Measurements from ENCODE around the gene UNC13C. TPM values are rescaled to one million over a fixed set of nuclear protein-coding genes. Genes with fewer than 3 reads are reported as not detected.
"Not testable (repeated sequence)": the region's sequence is repeated elsewhere in the genome, so short reads cannot be mapped to it uniquely, and the experiment has no call there.

Gene UNC13C
- polyA plus RNA-seq (2013, experiment 1 of 2), result 0.37 TPM
- 0.15 TPM for polyA plus RNA-seq (2013, experiment 2 of 2)

- Histone ChIP-seq H3K36me3 (ENCODE audit: control insufficient read depth, insufficient read depth, low read length) (no peaks in the 10 kb centered on the region), H3K4me1 (ENCODE audit: control insufficient read depth, insufficient read depth, low read length, poor library complexity, severe bottlenecking) (peaks cover 3% of the 10 kb centered on the region), H3K27ac (ENCODE audit: low read depth, low read length, severe bottlenecking) (no peak within 1 kb of the TSS), H3K4me3 (ENCODE audit: extremely low read depth, insufficient read depth, low read length, poor library complexity, severe bottlenecking) (peak within 1 kb of the TSS; percentile 21), H3K9me3 (ENCODE audit: control insufficient read depth, low read length) (no peaks in the 10 kb centered on the region)
- 3% methylated on average over 23 to 29 of the region's 30 CpGs for WGBS, 2 experiments (ENCODE audit: insufficient coverage in 2 of 2)
Measured at GRCh38 chr15:53978253-53978906, at the start of gene UNC13C. Gene UNC13C, plus strand, starts transcription at chr15:53978441. Its CDS starts 34,463 bp downstream, at chr15:54012904.

- Histone ChIP-seq H3K27ac (ENCODE audit: low read depth, low read length, severe bottlenecking) (no peak overlapping the region), H3K4me1 (ENCODE audit: control insufficient read depth, insufficient read depth, low read length, poor library complexity, severe bottlenecking) (no peaks in the 10 kb centered on the region), H3K36me3 (ENCODE audit: control insufficient read depth, insufficient read depth, low read length) (no peaks in the 10 kb centered on the region), H3K4me3 (ENCODE audit: extremely low read depth, insufficient read depth, low read length, poor library complexity, severe bottlenecking) (no peak overlapping the region), H3K9me3 (ENCODE audit: control insufficient read depth, low read length) (peaks cover 5% of the 10 kb centered on the region)
Measured at GRCh38 chr15:53936137-53936536, 42.1 kb upstream of the UNC13C start.

- not testable (repeated sequence) for H3K9me3 ChIP-seq (ENCODE audit: control insufficient read depth, low read length); H3K4me3 ChIP-seq (ENCODE audit: extremely low read depth, insufficient read depth, low read length, poor library complexity, severe bottlenecking); H3K4me1 ChIP-seq (ENCODE audit: control insufficient read depth, insufficient read depth, low read length, poor library complexity, severe bottlenecking); H3K36me3 ChIP-seq (ENCODE audit: control insufficient read depth, insufficient read depth, low read length); H3K27ac ChIP-seq (ENCODE audit: low read depth, low read length, severe bottlenecking)
- WGBS, 2 experiments (ENCODE audit: insufficient coverage in 2 of 2), result 92 to 100% methylated on average over 1 to 2 of the region's 2 CpGs
Measured at GRCh38 chr15:53937632-53938031, 40.6 kb upstream of the UNC13C start.

- 100% methylated on average over 1 of the region's 3 CpGs; no CpG with 5 or more reads in 1 of the 2 experiments for WGBS, 2 experiments (ENCODE audit: insufficient coverage in 2 of 2)
- Histone ChIP-seq H3K9me3 (ENCODE audit: control insufficient read depth, low read length) (no peaks in the 10 kb centered on the region), H3K4me1 (ENCODE audit: control insufficient read depth, insufficient read depth, low read length, poor library complexity, severe bottlenecking) (no peaks in the 10 kb centered on the region), H3K36me3 (ENCODE audit: control insufficient read depth, insufficient read depth, low read length) (no peaks in the 10 kb centered on the region), H3K27ac (ENCODE audit: low read depth, low read length, severe bottlenecking) (no peak overlapping the region), H3K4me3 (ENCODE audit: extremely low read depth, insufficient read depth, low read length, poor library complexity, severe bottlenecking) (no peak overlapping the region)
Measured at GRCh38 chr15:53950572-53950971, 27.7 kb upstream of the UNC13C start.

- no peaks in the 10 kb centered on the region for H3K9me3 ChIP-seq (ENCODE audit: control insufficient read depth, low read length)
- H3K27ac ChIP-seq (ENCODE audit: low read depth, low read length, severe bottlenecking), result no peak overlapping the region
- no peaks in the 10 kb centered on the region for H3K4me1 ChIP-seq (ENCODE audit: control insufficient read depth, insufficient read depth, low read length, poor library complexity, severe bottlenecking)
- no peak overlapping the region for H3K4me3 ChIP-seq (ENCODE audit: extremely low read depth, insufficient read depth, low read length, poor library complexity, severe bottlenecking)
- H3K36me3 ChIP-seq (ENCODE audit: control insufficient read depth, insufficient read depth, low read length), result no peaks in the 10 kb centered on the region
Measured at GRCh38 chr15:53955396-53955795, 22.8 kb upstream of the UNC13C start.

GRCh38 chr15:53962646-53963561 is 15.3 kb upstream of the UNC13C start:
- H3K36me3 ChIP-seq (ENCODE audit: control insufficient read depth, insufficient read depth, low read length), result no peaks in the 10 kb centered on the region
- H3K27ac ChIP-seq (ENCODE audit: low read depth, low read length, severe bottlenecking), result no peak overlapping the region
- no peaks in the 10 kb centered on the region for H3K4me1 ChIP-seq (ENCODE audit: control insufficient read depth, insufficient read depth, low read length, poor library complexity, severe bottlenecking)
- WGBS, 2 experiments (ENCODE audit: insufficient coverage in 2 of 2), result 92 to 100% methylated on average over 1 of the region's 4 CpGs
- H3K9me3 ChIP-seq (ENCODE audit: control insufficient read depth, low read length), result no peaks in the 10 kb centered on the region
- no peak overlapping the region for H3K4me3 ChIP-seq (ENCODE audit: extremely low read depth, insufficient read depth, low read length, poor library complexity, severe bottlenecking)

- Histone ChIP-seq H3K4me1 (ENCODE audit: control insufficient read depth, insufficient read depth, low read length, poor library complexity, severe bottlenecking) (no peaks in the 10 kb centered on the region), H3K27ac (ENCODE audit: low read depth, low read length, severe bottlenecking) (no peak overlapping the region), H3K4me3 (ENCODE audit: extremely low read depth, insufficient read depth, low read length, poor library complexity, severe bottlenecking) (no peak overlapping the region), H3K36me3 (ENCODE audit: control insufficient read depth, insufficient read depth, low read length) (no peaks in the 10 kb centered on the region), H3K9me3 (ENCODE audit: control insufficient read depth, low read length) (no peaks in the 10 kb centered on the region)
Measured at GRCh38 chr15:53963801-53964200, 14.4 kb upstream of the UNC13C start.

- H3K4me3 ChIP-seq (ENCODE audit: extremely low read depth, insufficient read depth, low read length, poor library complexity, severe bottlenecking), result no peak overlapping the region
- WGBS, 2 experiments (ENCODE audit: insufficient coverage in 2 of 2), result no CpG with 5 or more reads among the region's 2 CpGs
- H3K36me3 ChIP-seq (ENCODE audit: control insufficient read depth, insufficient read depth, low read length), result no peaks in the 10 kb centered on the region
- H3K4me1 ChIP-seq (ENCODE audit: control insufficient read depth, insufficient read depth, low read length, poor library complexity, severe bottlenecking), result peaks cover 3% of the 10 kb centered on the region
- H3K9me3 ChIP-seq (ENCODE audit: control insufficient read depth, low read length), result no peaks in the 10 kb centered on the region
- H3K27ac ChIP-seq (ENCODE audit: low read depth, low read length, severe bottlenecking), result no peak overlapping the region
Measured at GRCh38 chr15:53974121-53974520, 4.1 kb upstream of the UNC13C start.

- peaks cover 3% of the 10 kb centered on the region for H3K4me1 ChIP-seq (ENCODE audit: control insufficient read depth, insufficient read depth, low read length, poor library complexity, severe bottlenecking)
- no peaks in the 10 kb centered on the region for H3K36me3 ChIP-seq (ENCODE audit: control insufficient read depth, insufficient read depth, low read length)
- no peaks in the 10 kb centered on the region for H3K9me3 ChIP-seq (ENCODE audit: control insufficient read depth, low read length)
- no peak overlapping the region for H3K27ac ChIP-seq (ENCODE audit: low read depth, low read length, severe bottlenecking)
- H3K4me3 ChIP-seq (ENCODE audit: extremely low read depth, insufficient read depth, low read length, poor library complexity, severe bottlenecking), result no peak overlapping the region
- WGBS, 2 experiments (ENCODE audit: insufficient coverage in 2 of 2), result 67 to 100% methylated on average over 1 of the region's 3 CpGs
Measured at GRCh38 chr15:53974813-53975212, 3.4 kb upstream of the UNC13C start.

GRCh38 chr15:53976844-53977392 is 1.3 kb upstream of the UNC13C start:
- H3K27ac ChIP-seq (ENCODE audit: low read depth, low read length, severe bottlenecking), result no peak overlapping the region
- H3K36me3 ChIP-seq (ENCODE audit: control insufficient read depth, insufficient read depth, low read length), result no peaks in the 10 kb centered on the region
- peaks cover 3% of the 10 kb centered on the region for H3K4me1 ChIP-seq (ENCODE audit: control insufficient read depth, insufficient read depth, low read length, poor library complexity, severe bottlenecking)
- no peaks in the 10 kb centered on the region for H3K9me3 ChIP-seq (ENCODE audit: control insufficient read depth, low read length)
- WGBS, 2 experiments (ENCODE audit: insufficient coverage in 2 of 2), result 24 to 25% methylated on average over 3 to 4 of the region's 8 CpGs
- H3K4me3 ChIP-seq (ENCODE audit: extremely low read depth, insufficient read depth, low read length, poor library complexity, severe bottlenecking), result no peak overlapping the region
